AG04449 (cell line): ENCODE results near the gene UBALD2.

ENCODE experiments used
- CTCF ChIA-PET: fragments of 350-600 bp; formaldehyde crosslinking; extraction: SDS; loops from one replicate; lab custom pipeline; 2021; ENCODE audit warnings: antibody characterized with exemption; lab: Yijun Ruan, JAX
- POLR2A ChIA-PET: fragments of 400-600, 350-600 bp; formaldehyde crosslinking; extraction: SDS; loops from one replicate; lab custom pipeline; 2020; ENCODE audit warnings: antibody characterized with exemption, inconsistent platforms; lab: Yijun Ruan, JAX
- DNase-seq: peaks from one replicate; pipeline ENCODE4 v3.0.0-alpha.2; 2010; ENCODE audit warnings: low read depth, low spot score
- H3K4me3 ChIP-seq: 2 replicates; pipeline ENCODE4 v1.5.1; 2011; ENCODE audit warnings: low read depth, mild to moderate bottlenecking, control low read depth, low read length
- TF ChIP-seq, protein P1 (sequence below): IDR thresholded peaks from one replicate; pipeline ENCODE4 v1.5.1; 2011; ENCODE audit warnings: mild to moderate bottlenecking, moderate library complexity, low read length, control low read depth, inconsistent platforms; ENCODE audit not compliant: insufficient read depth; ENCODE audit errors: missing control alignments

UBALD2 gene

DNA sequence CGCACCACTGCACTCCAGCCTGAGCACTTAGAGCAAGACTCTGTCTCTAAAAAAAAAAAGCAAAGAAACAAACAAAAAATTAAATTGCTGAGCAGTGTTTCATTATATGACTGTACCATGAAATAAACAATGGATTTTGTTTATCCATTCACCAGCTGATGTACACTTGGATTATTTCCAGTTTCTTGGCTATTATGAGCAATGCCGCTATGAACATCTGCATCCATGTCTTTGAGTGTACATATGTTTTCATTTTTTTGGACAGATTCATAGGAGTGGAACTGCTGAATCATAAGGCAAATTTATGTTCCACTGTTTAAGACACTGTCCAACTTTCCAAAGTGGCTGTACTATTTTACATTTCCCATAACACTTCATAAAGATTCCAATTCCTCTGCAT lies 32.8 kb upstream of the UBALD2 start:
- CTCF ChIA-PET: interaction anchor here (0.9 kb wide), 1 partner anchor 12 kb away, joined by 5 read pairs; no protein-coding TSS in a partner anchor

DNA sequence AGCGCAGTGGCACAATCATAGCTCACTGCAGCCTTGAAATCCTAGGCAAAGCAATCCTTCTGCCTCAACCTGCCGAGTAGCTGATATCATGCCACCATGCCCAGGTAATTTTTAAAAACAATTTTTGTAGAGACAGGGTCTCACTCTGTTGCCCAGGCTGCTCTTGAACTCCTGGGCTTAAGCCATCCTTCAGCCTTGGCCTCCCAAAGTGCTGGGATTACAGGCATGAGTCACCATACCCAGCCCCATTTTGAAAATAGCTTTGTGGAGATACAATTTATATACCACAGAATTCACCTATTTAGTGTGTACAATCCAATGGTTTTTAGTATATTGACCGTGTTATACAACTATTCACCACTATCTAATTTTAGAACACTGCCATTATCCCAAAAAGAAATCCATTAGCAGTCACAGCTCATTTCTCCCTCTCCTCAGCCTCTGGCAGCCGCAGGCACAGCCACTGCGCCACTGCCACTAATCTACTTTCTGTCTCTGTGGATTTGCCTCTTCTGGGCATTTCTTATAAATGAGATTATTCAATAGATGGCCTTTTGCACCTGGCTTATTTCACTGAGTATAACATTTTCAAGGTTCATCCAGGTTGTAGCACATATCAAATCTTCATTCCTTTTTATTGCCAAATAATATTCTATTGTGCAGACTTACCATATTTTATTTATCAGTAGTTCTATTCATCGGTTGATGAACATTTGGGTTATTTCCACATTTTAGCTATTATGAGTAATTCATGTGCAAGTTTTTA lies 31.4 kb upstream of the UBALD2 start:
- TF ChIP-seq, protein P1, sequence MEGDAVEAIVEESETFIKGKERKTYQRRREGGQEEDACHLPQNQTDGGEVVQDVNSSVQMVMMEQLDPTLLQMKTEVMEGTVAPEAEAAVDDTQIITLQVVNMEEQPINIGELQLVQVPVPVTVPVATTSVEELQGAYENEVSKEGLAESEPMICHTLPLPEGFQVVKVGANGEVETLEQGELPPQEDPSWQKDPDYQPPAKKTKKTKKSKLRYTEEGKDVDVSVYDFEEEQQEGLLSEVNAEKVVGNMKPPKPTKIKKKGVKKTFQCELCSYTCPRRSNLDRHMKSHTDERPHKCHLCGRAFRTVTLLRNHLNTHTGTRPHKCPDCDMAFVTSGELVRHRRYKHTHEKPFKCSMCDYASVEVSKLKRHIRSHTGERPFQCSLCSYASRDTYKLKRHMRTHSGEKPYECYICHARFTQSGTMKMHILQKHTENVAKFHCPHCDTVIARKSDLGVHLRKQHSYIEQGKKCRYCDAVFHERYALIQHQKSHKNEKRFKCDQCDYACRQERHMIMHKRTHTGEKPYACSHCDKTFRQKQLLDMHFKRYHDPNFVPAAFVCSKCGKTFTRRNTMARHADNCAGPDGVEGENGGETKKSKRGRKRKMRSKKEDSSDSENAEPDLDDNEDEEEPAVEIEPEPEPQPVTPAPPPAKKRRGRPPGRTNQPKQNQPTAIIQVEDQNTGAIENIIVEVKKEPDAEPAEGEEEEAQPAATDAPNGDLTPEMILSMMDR: no peak
- no peak for DNase-seq
- ChIA-PET CTCF (interaction anchor here (1.0 kb wide), 2 partner anchors 10 to 52 kb away, joined by 3 to 5 read pairs; no protein-coding TSS in a partner anchor), POLR2A (no interaction called here)
- no peak overlapping the region for H3K4me3 ChIP-seq

More for the DNA sequence above, 32.8 kb upstream of the UBALD2 start:
- POLR2A ChIA-PET: no interaction called here
- no peak overlapping the region for H3K4me3 ChIP-seq
- DNase-seq: peak; percentile 45
- TF ChIP-seq, protein P1: no peak

DNA sequence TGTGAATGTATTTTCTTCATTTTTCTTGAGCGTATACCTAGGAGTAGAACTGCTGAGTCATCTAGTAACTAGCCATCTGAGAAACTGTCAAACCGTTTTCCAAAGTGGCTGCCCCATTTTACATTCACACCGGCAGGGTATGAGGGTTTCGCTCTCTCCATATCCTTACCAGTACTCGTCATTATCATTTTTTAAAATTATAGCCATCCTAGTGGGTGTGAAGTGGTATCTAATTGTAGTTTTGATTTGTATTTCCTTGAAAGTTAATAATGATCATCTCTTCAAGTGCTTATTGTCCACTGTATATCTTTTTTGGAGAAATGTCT lies 30.8 kb upstream of the UBALD2 start:
- DNase-seq: no peak
- ChIA-PET POLR2A (no interaction called here), CTCF (interaction anchor here (1.0 kb wide), 1 partner anchor 9 kb away, joined by 3 read pairs; no protein-coding TSS in a partner anchor)
- no peak overlapping the region for H3K4me3 ChIP-seq
- TF ChIP-seq, protein P1: no peak

- TF ChIP-seq, protein P1: no peak
- POLR2A ChIA-PET: interaction anchor here (0.6 kb wide), 1 partner anchor 15 kb away, joined by 3 read pairs; no protein-coding TSS in a partner anchor
- CTCF ChIA-PET: interaction anchor here (1.2 to 1.4 kb wide), 2 partner anchors 63 to 94 kb away, joined by 3 read pairs; no protein-coding TSS in a partner anchor
- no peak for DNase-seq
- H3K4me3 ChIP-seq: no peak overlapping the region
Observed at GRCh38 chr17:76235883-76236282, 29.3 kb upstream of the UBALD2 start.

DNA sequence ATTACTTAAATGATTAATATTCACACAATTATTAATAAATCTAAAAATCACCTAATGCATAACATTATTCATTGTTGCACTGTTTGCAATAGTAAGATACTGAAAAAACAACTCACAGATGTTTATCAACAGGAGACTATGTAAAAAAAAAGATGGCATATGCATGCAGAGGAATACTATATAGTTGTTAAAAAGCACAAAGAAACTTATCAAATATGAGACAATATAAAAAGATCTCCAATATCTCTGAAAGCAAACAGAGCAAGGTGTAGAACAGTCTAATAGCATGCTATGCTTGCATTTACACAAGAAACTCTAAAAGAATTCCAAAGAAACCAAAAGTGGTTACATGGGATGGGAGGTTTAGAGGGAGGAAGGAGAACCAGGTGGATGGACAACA lies 28.5 kb upstream of the UBALD2 start:
- TF ChIP-seq, protein P1: no peak
- H3K4me3 ChIP-seq: no peak overlapping the region
- ChIA-PET POLR2A (no interaction called here), CTCF (interaction anchor here (1.4 kb wide), 1 partner anchor 63 kb away, joined by 3 read pairs; no protein-coding TSS in a partner anchor)
- DNase-seq: no peak

- ChIA-PET POLR2A (interaction anchor here (0.6 kb wide), 1 partner anchor 122 kb away, joined by 4 read pairs; no protein-coding TSS in a partner anchor), CTCF (interaction anchor here (0.7 to 1.6 kb wide), 5 partner anchors 8 to 71 kb away, joined by 3 to 6 read pairs (median 4); no protein-coding TSS in a partner anchor)
- TF ChIP-seq, protein P1: no peak
- DNase-seq: no peak
- no peak overlapping the region for H3K4me3 ChIP-seq
Observed at GRCh38 chr17:76237859-76238313, 27.3 kb upstream of the UBALD2 start.
